Renal cortex interstitium (tissue), 11 donors: ENCODE results near the gene CYP19A1. TPM values are rescaled to one million over a fixed set of nuclear protein-coding genes. Genes with fewer than 3 reads are reported as not detected.
"Not testable (repeated sequence)": the region's sequence is repeated elsewhere in the genome, so short reads cannot be mapped to it uniquely, and the experiment has no call there.

ENCODE experiments used
- DNase-seq, 11 donors: peaks; one replicate each; pipeline ENCODE4 v3.0.0-alpha.2; 2013; ENCODE audit warnings: low read depth in 9 of 11, low spot score in 4 of 11; ENCODE audit errors: extremely low read depth in 1 of 11
- polyA plus RNA-seq, 3 donors: library from polyadenylated mRNA; unstranded; fragments of 120-200 nt; gene quantifications; one replicate each; pipeline ENCODE4 v1.2.1, GENCODE V29; 2013; ENCODE audit not compliant: insufficient read length in 3 of 3

Gene CYP19A1
- polyA plus RNA-seq, 3 donors, result 0.37 TPM; not detected in 2

GRCh38 chr15:51277101-51277500 lies 61.3 kb downstream of the CYP19A1 start:
- DNase-seq, result no peak

GRCh38 chr15:51274956-51275355 lies 63.4 kb downstream of the CYP19A1 start:
- no peak for DNase-seq

GRCh38 chr15:51270706-51271105 lies 67.7 kb downstream of the CYP19A1 start:
- no peak for DNase-seq

GRCh38 chr15:51269496-51269895 lies 68.9 kb downstream of the CYP19A1 start:
- DNase-seq, result no peak

GRCh38 chr15:51267703-51268083 lies 70.7 kb downstream of the CYP19A1 start:
- no peak for DNase-seq

- no peak for DNase-seq
Observed at GRCh38 chr15:51267051-51267702, 71.2 kb downstream of the CYP19A1 start.

GRCh38 chr15:51266656-51267050 lies 71.7 kb downstream of the CYP19A1 start:
- DNase-seq, result no peak

GRCh38 chr15:51265037-51265555 lies 73.3 kb downstream of the CYP19A1 start:
- DNase-seq, result no peak

- DNase-seq, result no peak
Observed at GRCh38 chr15:51263726-51264125, 74.7 kb downstream of the CYP19A1 start.

GRCh38 chr15:51263116-51263515 lies 75.3 kb downstream of the CYP19A1 start:
- DNase-seq, result no peak

GRCh38 chr15:51262463-51262862 lies 75.9 kb downstream of the CYP19A1 start:
- no peak for DNase-seq

GRCh38 chr15:51261113-51261512 lies 77.3 kb downstream of the CYP19A1 start:
- DNase-seq, result not testable (repeated sequence)

- no peak for DNase-seq
Observed at GRCh38 chr15:51260202-51260601, 78.2 kb downstream of the CYP19A1 start.

GRCh38 chr15:51255533-51255932 lies 82.9 kb downstream of the CYP19A1 start:
- DNase-seq, result no peak

- DNase-seq, result no peak
Observed at GRCh38 chr15:51253366-51253765, 85.0 kb downstream of the CYP19A1 start.

GRCh38 chr15:51252671-51253070 lies 85.7 kb downstream of the CYP19A1 start:
- no peak for DNase-seq

GRCh38 chr15:51251556-51251955 lies 86.8 kb downstream of the CYP19A1 start:
- DNase-seq, result no peak

GRCh38 chr15:51250217-51251011 lies 88.0 kb downstream of the CYP19A1 start:
- DNase-seq, result no peak

- no peak for DNase-seq
Observed at GRCh38 chr15:51245628-51246027, 92.8 kb downstream of the CYP19A1 start.

- no peak for DNase-seq
Observed at GRCh38 chr15:51244423-51244869, 94.0 kb downstream of the CYP19A1 start.
